ENCODE data around the gene KRTAP12-3. TPM values are rescaled to one million over a fixed set of nuclear protein-coding genes. Genes with fewer than 3 reads are reported as not detected.

Gene KRTAP12-3
- total RNA-seq, 1 donor from 2014 or later: not detected

GRCh38 chr21:44647222-44647552, 10.5 kb upstream of the KRTAP12-3 start:
- Mint-ChIP-seq H3K4me3 (ENCODE audit: low read depth) (no peak overlapping the region), H3K4me1 (ENCODE audit: low read depth) (no peaks in the 10 kb centered on the region), H3K36me3 (ENCODE audit: insufficient read depth) (peaks cover 3% of the 10 kb centered on the region), H3K9me3 (ENCODE audit: low read depth) (peaks cover 18% of the 10 kb centered on the region), H3K27me3 (peaks cover 6% of the 10 kb centered on the region), H3K27ac (peak overlapping the region; percentile 7)
- DNase-seq (ENCODE audit: low spot score, unreplicated experiment): no peak
- no peak for TF ChIP-seq CTCF (IDR thresholded peaks at IDR 0.05; ENCODE audit: unreplicated experiment)

- no peak for TF ChIP-seq CTCF (IDR thresholded peaks at IDR 0.05; ENCODE audit: unreplicated experiment)
- Mint-ChIP-seq H3K27me3 (peaks cover 6% of the 10 kb centered on the region), H3K4me3 (ENCODE audit: low read depth) (no peak overlapping the region), H3K4me1 (ENCODE audit: low read depth) (no peaks in the 10 kb centered on the region), H3K9me3 (ENCODE audit: low read depth) (peaks cover 12% of the 10 kb centered on the region), H3K36me3 (ENCODE audit: insufficient read depth) (peaks cover 3% of the 10 kb centered on the region), H3K27ac (no peak overlapping the region)
- DNase-seq (ENCODE audit: low spot score, unreplicated experiment): no peak
Observed at GRCh38 chr21:44648557-44649311, 9.0 kb upstream of the KRTAP12-3 start.

- Mint-ChIP-seq H3K9me3 (ENCODE audit: low read depth) (peaks cover 5% of the 10 kb centered on the region), H3K36me3 (ENCODE audit: insufficient read depth) (peaks cover 3% of the 10 kb centered on the region), H3K4me3 (ENCODE audit: low read depth) (no peak overlapping the region), H3K27ac (no peak overlapping the region), H3K27me3 (peaks cover 6% of the 10 kb centered on the region), H3K4me1 (ENCODE audit: low read depth) (no peaks in the 10 kb centered on the region)
- TF ChIP-seq CTCF (IDR thresholded peaks at IDR 0.05; ENCODE audit: unreplicated experiment): no peak
- DNase-seq (ENCODE audit: low spot score, unreplicated experiment): no peak
Observed at GRCh38 chr21:44649521-44650100, 8.1 kb upstream of the KRTAP12-3 start.

GRCh38 chr21:44650265-44650972, 7.3 kb upstream of the KRTAP12-3 start:
- H3K27me3 Mint-ChIP-seq: peaks cover 6% of the 10 kb centered on the region
- H3K4me3 Mint-ChIP-seq (ENCODE audit: low read depth): no peak overlapping the region

More at GRCh38 chr21:44650265-44650972, 7.3 kb upstream of the KRTAP12-3 start:
- TF ChIP-seq CTCF (IDR thresholded peaks at IDR 0.05; ENCODE audit: unreplicated experiment): no peak
- Mint-ChIP-seq H3K36me3 (ENCODE audit: insufficient read depth) (no peaks in the 10 kb centered on the region), H3K4me1 (ENCODE audit: low read depth) (no peaks in the 10 kb centered on the region), H3K9me3 (ENCODE audit: low read depth) (no peaks in the 10 kb centered on the region), H3K27ac (no peak overlapping the region)
- no peak for DNase-seq (ENCODE audit: low spot score, unreplicated experiment)
